T-helper 2 cell treated with Interferon-gamma antibody and Interleukin-4, amounts not matched to agents 5 μg/mL and 100 μg/mL, for 36 hours (primary cell): Measurements from ENCODE around the gene YTHDF2.

ENCODE experiments used
- DNase-seq: peaks from one replicate; pipeline ENCODE4 v3.0.0; 2021; ENCODE audit warnings: low spot score
- H3K27ac Mint-ChIP-seq: one replicate; pipeline ENCODE4 v1.8.0; 2021; ENCODE audit warnings: mild to moderate bottlenecking, mixed read lengths
- H3K27me3 Mint-ChIP-seq: one replicate; pipeline ENCODE4 v1.8.0; 2021; ENCODE audit warnings: low read depth, mixed read lengths
- H3K36me3 Mint-ChIP-seq: one replicate; pipeline ENCODE4 v1.8.0; 2021; ENCODE audit warnings: low read depth, mixed read lengths
- H3K4me1 Mint-ChIP-seq: one replicate; pipeline ENCODE4 v1.8.0; 2021; ENCODE audit warnings: low read depth, mixed read lengths
- H3K4me3 Mint-ChIP-seq: one replicate; pipeline ENCODE4 v1.8.0; 2022; ENCODE audit warnings: mild to moderate bottlenecking, moderate library complexity, mixed read lengths
- H3K9me3 Mint-ChIP-seq: one replicate; pipeline ENCODE4 v1.8.0; 2021; ENCODE audit warnings: mixed read lengths

Gene YTHDF2

DNA sequence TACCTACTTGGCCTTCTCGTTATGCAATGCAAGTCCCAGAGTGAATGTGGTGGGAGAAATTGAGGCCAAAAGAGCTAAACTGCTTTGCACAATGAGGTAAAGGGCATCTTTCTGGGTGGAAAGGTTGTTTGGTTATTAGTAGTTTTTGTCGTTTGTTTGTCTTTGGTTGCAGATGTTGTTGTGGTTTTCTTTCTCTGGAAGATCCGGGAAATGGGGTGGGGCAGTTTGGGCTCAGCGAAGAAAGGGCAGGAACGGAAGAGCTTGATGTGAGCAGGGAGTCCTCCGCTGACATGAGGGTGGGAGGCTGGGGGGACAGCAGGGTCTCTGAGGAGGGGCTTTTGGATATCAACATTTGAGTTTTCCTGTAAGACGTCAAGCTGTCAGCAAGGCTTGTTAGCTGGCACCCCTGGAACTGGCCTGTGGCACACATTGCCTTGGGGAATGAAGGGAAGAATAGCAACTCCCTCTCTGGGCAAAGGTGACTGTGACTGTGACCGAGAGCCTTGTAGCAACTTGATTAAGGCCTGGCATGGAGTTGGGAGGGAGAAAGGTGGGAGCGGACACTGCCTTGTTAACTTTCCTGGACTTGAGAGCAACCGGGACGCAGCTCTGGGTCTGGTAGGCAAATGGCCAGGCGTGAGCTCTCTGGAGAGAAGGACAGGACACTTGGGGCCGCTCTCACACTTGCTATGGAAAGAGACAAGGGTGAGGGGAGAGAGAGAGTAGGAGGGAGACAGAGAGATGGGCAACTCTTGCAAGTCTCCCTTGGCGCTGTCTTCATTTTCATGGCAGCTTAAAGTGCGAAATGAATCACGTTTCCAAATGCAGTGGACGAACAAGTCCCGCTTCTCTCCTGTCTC is 59.8 kb downstream of the YTHDF2 start:
- Mint-ChIP-seq H3K27ac (no peak overlapping the region), H3K27me3 (peaks cover 13% of the 10 kb centered on the region), H3K9me3 (no peaks in the 10 kb centered on the region), H3K4me1 (peaks cover 5% of the 10 kb centered on the region), H3K36me3 (no peaks in the 10 kb centered on the region), H3K4me3 (no peak overlapping the region)
- DNase-seq = no peak

DNA sequence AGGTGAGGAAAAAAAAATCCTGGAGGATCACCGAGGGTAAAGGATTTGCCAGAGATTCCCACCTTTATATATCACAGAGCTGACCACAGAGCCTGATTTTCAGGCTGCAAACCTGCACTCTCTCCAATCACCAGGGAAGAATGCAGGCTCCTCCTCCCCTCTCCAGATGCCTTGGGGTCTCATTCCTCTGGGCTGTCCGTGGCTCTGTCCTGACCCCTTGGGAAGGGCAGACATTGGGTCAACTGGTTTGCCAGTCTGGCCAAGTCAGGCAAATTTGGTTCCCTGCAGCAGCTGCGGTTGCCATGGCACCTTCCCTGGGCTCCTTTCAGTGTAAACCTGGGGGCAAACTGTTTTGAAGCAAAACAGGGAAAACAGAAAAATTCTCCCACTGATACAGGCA is 63.6 kb downstream of the YTHDF2 start:
- Mint-ChIP-seq H3K36me3 (no peaks in the 10 kb centered on the region), H3K4me3 (no peak overlapping the region), H3K27me3 (peaks cover 10% of the 10 kb centered on the region), H3K4me1 (peaks cover 5% of the 10 kb centered on the region), H3K9me3 (no peaks in the 10 kb centered on the region), H3K27ac (no peak overlapping the region)
- DNase-seq = no peak

DNA sequence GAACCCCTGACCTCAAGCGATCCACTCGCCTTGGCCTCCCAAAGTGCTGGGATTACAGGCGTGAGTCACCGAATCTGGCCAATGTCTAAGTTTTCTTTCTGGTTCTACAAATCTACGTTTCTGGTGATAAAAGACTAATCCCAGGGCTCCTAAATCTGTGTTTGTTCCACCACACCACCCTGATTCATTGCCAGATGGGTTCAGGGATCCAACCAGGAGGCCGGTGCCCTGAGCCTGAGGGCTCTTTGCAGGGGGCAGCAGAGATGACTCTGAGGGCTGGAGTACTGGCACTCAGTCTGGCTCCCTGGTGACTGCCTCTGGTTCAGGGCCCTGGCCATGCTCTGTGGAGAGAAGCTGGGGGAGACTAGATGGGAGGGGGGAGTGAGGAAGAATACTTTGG is 64.7 kb downstream of the YTHDF2 start:
- DNase-seq = no peak
- H3K9me3 Mint-ChIP-seq = no peaks in the 10 kb centered on the region
- H3K4me1 Mint-ChIP-seq = peaks cover 2% of the 10 kb centered on the region
- no peak overlapping the region for H3K27ac Mint-ChIP-seq
- H3K36me3 Mint-ChIP-seq = no peaks in the 10 kb centered on the region
- H3K4me3 Mint-ChIP-seq = no peak overlapping the region
- peaks cover 11% of the 10 kb centered on the region for H3K27me3 Mint-ChIP-seq

- H3K4me1 Mint-ChIP-seq = peaks cover 2% of the 10 kb centered on the region
- H3K27ac Mint-ChIP-seq = no peak overlapping the region
- H3K4me3 Mint-ChIP-seq = no peak overlapping the region
- H3K27me3 Mint-ChIP-seq = peaks cover 10% of the 10 kb centered on the region
- no peaks in the 10 kb centered on the region for H3K36me3 Mint-ChIP-seq
- no peak for DNase-seq
- H3K9me3 Mint-ChIP-seq = no peaks in the 10 kb centered on the region
These were observed 66.3 kb downstream of the YTHDF2 start for GRCh38 chr1:28803051-28803450.

GRCh38 chr1:28803662-28804061 is 66.9 kb downstream of the YTHDF2 start:
- Mint-ChIP-seq H3K27ac (no peak overlapping the region), H3K4me3 (no peak overlapping the region), H3K27me3 (peaks cover 7% of the 10 kb centered on the region), H3K36me3 (no peaks in the 10 kb centered on the region), H3K4me1 (peaks cover 1% of the 10 kb centered on the region), H3K9me3 (no peaks in the 10 kb centered on the region)
- no peak for DNase-seq

- no peak for DNase-seq
- Mint-ChIP-seq H3K4me3 (no peak overlapping the region), H3K27ac (no peak overlapping the region), H3K36me3 (no peaks in the 10 kb centered on the region), H3K4me1 (no peaks in the 10 kb centered on the region), H3K9me3 (no peaks in the 10 kb centered on the region), H3K27me3 (peaks cover 5% of the 10 kb centered on the region)
These were observed 67.3 kb downstream of the YTHDF2 start for GRCh38 chr1:28804071-28804470.

GRCh38 chr1:28807046-28807445 is 70.3 kb downstream of the YTHDF2 start:
- no peaks in the 10 kb centered on the region for H3K36me3 Mint-ChIP-seq
- no peak overlapping the region for H3K4me3 Mint-ChIP-seq
- peaks cover 25% of the 10 kb centered on the region for H3K27me3 Mint-ChIP-seq
- no peaks in the 10 kb centered on the region for H3K9me3 Mint-ChIP-seq
- H3K4me1 Mint-ChIP-seq = no peaks in the 10 kb centered on the region
- DNase-seq = no peak
- H3K27ac Mint-ChIP-seq = no peak overlapping the region

- no peaks in the 10 kb centered on the region for H3K4me1 Mint-ChIP-seq
- no peaks in the 10 kb centered on the region for H3K36me3 Mint-ChIP-seq
- no peaks in the 10 kb centered on the region for H3K9me3 Mint-ChIP-seq
- no peak overlapping the region for H3K4me3 Mint-ChIP-seq
- DNase-seq = no peak
- peaks cover 31% of the 10 kb centered on the region for H3K27me3 Mint-ChIP-seq
- no peak overlapping the region for H3K27ac Mint-ChIP-seq
These were observed 71.2 kb downstream of the YTHDF2 start for GRCh38 chr1:28807986-28808385.

GRCh38 chr1:28811369-28811765 is 74.6 kb downstream of the YTHDF2 start:
- Mint-ChIP-seq H3K4me3 (no peak overlapping the region), H3K4me1 (peaks cover 5% of the 10 kb centered on the region), H3K27ac (no peak overlapping the region), H3K27me3 (peaks cover 49% of the 10 kb centered on the region), H3K9me3 (no peaks in the 10 kb centered on the region), H3K36me3 (no peaks in the 10 kb centered on the region)
- DNase-seq = no peak

DNA sequence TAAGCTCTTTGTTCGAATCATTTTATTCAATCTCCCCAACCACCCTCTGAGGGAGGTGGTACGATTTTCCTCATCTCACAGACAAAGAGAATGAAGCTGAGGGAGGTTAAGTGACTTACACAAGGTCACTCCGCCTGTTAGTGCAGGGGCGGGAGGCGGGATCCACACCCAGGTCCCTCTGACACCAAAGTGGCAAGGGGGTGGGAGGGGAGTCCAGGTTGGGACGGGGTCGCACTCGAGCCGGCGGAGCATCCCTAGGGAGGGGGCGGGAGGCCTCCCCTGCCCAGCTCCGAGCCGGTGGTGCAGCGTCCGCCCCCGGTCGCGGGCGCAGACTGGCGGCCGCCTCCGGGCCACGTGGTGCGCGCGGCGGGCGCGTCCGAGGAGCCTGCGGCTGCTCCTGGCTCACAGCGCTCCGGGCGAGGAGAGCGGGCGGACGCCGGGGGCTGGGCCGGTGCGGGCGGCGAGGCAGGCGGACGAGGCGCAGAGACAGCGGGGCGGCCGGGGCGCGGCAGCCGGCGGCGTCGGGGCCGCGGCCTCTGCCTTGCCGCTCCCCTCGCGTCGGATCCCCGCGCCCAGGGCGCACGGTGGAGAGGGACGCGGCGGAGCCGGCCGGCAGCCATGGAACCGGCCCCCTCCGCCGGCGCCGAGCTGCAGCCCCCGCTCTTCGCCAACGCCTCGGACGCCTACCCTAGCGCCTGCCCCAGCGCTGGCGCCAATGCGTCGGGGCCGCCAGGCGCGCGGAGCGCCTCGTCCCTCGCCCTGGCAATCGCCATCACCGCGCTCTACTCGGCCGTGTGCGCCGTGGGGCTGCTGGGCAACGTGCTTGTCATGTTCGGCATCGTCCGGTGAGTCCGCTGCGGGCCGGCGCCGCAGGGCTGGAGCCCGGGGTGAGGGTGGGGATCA is 75.3 kb downstream of the YTHDF2 start, which contains the start of gene OPRD1:
TSS of gene OPRD1 (plus strand) at position 405 of the 903 bp plus-strand sequence. CDS start at position 619, 214 bp downstream.
- no peaks in the 10 kb centered on the region for H3K9me3 Mint-ChIP-seq
- no peak within 1 kb of the TSS for H3K27ac Mint-ChIP-seq
- peaks cover 46% of the 10 kb centered on the region for H3K27me3 Mint-ChIP-seq

GRCh38 chr1:28812669-28813468 is 76.1 kb downstream of the YTHDF2 start:
- Mint-ChIP-seq H3K9me3 (no peaks in the 10 kb centered on the region), H3K4me1 (peaks cover 5% of the 10 kb centered on the region), H3K27ac (no peak overlapping the region), H3K4me3 (no peak overlapping the region), H3K36me3 (no peaks in the 10 kb centered on the region), H3K27me3 (peaks cover 46% of the 10 kb centered on the region)
- DNase-seq = no peak

More for the DNA sequence above, 75.3 kb downstream of the YTHDF2 start, which contains the start of gene OPRD1:
- no peaks in the 10 kb centered on the region for H3K36me3 Mint-ChIP-seq
- H3K4me3 Mint-ChIP-seq = no peak within 1 kb of the TSS
- peaks cover 5% of the 10 kb centered on the region for H3K4me1 Mint-ChIP-seq
- DNase-seq = peak; percentile 5

DNA sequence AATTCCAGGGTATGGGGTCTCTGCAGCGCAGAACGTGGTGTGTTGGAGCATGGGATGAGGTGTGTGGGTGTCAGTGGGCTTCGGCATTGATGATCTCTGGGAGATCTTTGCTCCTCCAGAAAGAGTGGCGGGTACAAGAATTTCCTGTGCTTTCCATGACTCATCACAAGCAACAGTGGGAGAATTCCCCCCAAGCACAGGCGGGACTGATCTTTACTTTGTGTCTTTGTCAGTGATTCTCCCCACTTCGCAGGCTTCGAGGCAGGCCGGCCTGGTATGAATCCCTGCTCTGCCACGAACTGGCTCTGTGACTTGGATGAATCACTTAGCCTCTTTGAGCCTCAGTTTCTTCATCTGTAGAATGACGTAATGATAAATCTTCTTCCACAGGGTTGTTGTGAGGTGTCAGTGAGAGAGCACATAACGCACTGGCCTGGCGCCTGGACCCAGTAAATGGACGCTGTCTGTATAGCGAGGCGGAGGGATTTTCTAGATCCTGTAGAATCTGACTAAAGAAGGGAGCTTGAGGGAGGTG is 77.3 kb downstream of the YTHDF2 start:
- no peak overlapping the region for H3K27ac Mint-ChIP-seq
- H3K36me3 Mint-ChIP-seq = no peaks in the 10 kb centered on the region
- H3K4me3 Mint-ChIP-seq = no peak overlapping the region
- peaks cover 5% of the 10 kb centered on the region for H3K4me1 Mint-ChIP-seq
- DNase-seq = no peak
- H3K9me3 Mint-ChIP-seq = no peaks in the 10 kb centered on the region
- H3K27me3 Mint-ChIP-seq = peaks cover 49% of the 10 kb centered on the region

DNA sequence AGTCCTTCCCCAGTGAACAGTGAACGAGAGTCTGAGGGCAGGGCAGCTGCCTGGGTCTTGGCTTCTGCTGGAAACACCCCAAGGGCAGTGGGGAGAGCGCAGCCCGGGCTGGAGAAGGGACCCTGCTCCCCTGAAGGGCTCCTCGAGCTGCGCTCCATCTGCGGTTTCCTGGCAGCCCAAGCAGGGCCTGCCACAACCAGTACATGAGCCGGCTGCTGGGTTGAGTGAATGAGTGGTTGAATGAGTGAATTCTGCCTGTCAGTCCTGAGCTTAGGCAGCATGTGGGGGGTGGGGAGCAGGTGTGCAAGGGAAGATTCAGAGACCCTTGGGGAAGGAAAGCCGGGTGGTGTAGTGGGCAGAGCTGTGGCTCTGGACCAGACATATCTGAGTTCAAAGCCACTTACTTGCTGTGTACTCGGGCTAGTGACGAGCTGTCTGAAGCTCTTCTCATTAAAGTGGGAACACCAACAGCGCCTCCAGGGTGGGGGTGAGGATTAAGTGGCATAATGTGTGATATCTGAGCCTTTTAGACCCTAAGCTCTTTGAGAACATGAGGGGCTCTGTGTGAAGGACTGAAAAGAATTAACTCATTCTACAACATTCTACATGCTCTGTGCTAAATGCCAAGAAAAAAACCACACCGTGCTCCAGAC is 78.9 kb downstream of the YTHDF2 start:
- no peak overlapping the region for H3K27ac Mint-ChIP-seq
- H3K9me3 Mint-ChIP-seq = no peaks in the 10 kb centered on the region
- no peak overlapping the region for H3K4me3 Mint-ChIP-seq
- H3K36me3 Mint-ChIP-seq = no peaks in the 10 kb centered on the region
- no peak for DNase-seq
- peaks cover 41% of the 10 kb centered on the region for H3K27me3 Mint-ChIP-seq
- peaks cover 5% of the 10 kb centered on the region for H3K4me1 Mint-ChIP-seq
